Epithelial cell of esophagus (primary cell): ENCODE results near the gene RAD51B.

Source experiments
- DNase-seq: peaks from one replicate; pipeline ENCODE4 v3.0.0; 2010; ENCODE audit warnings: low read depth
- H3K4me3 ChIP-seq: 2 replicates; pipeline ENCODE4 v1.5.1; 2011; ENCODE audit warnings: mild to moderate bottlenecking, low read length, control low read depth
- TF ChIP-seq, protein P1 (sequence below): IDR thresholded peaks from 2 replicates; pipeline ENCODE4 v1.5.1; 2011; ENCODE audit warnings: low read depth, mild to moderate bottlenecking, low read length, control low read depth, inconsistent platforms; ENCODE audit not compliant: insufficient read depth; ENCODE audit errors: missing control alignments

The RAD51B gene

DNA sequence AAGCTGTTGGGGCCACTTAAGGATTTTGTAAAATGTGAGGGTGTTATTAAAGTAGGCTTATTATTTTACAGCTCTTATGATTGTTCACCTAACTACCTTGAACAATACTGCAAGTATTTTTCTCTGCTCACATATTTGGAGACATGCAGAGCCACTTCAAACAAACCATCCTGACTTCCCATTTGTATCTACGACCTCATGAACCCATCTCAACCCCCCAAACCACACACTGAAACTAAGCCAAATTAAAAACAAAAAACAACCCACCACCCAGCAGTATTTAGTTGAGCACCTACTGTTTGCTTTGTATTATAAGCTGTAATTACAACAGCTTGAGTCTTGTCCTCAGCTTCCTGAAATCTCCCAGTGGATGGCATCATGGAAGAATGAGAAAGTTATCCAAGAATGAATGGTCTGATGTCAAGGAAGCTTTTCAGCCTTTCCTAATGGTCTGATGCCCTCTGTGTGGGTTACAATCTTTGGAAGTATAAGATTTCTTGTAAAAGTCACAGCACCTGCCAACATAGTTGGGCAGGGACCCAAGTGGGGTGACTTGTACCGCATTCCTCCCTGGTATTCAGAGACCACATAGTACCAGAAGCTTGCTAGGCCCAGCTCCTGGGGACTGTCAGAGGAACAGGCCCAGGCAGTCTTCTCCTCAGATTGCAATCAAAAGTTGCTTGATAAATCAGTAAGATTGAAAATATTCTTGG lies 556.6 kb downstream of the RAD51B start:
- DNase-seq: no peak
- H3K4me3 ChIP-seq: no peak overlapping the region
- TF ChIP-seq, protein P1, sequence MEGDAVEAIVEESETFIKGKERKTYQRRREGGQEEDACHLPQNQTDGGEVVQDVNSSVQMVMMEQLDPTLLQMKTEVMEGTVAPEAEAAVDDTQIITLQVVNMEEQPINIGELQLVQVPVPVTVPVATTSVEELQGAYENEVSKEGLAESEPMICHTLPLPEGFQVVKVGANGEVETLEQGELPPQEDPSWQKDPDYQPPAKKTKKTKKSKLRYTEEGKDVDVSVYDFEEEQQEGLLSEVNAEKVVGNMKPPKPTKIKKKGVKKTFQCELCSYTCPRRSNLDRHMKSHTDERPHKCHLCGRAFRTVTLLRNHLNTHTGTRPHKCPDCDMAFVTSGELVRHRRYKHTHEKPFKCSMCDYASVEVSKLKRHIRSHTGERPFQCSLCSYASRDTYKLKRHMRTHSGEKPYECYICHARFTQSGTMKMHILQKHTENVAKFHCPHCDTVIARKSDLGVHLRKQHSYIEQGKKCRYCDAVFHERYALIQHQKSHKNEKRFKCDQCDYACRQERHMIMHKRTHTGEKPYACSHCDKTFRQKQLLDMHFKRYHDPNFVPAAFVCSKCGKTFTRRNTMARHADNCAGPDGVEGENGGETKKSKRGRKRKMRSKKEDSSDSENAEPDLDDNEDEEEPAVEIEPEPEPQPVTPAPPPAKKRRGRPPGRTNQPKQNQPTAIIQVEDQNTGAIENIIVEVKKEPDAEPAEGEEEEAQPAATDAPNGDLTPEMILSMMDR: no peak

- no peak overlapping the region for H3K4me3 ChIP-seq
- no peak for DNase-seq
Observed at GRCh38 chr14:68377006-68377405, 557.4 kb downstream of the RAD51B start.

GRCh38 chr14:68377459-68377858 lies 557.9 kb downstream of the RAD51B start:
- DNase-seq: no peak

More at GRCh38 chr14:68377006-68377405, 557.4 kb downstream of the RAD51B start:
- TF ChIP-seq, protein P1: no peak

DNA sequence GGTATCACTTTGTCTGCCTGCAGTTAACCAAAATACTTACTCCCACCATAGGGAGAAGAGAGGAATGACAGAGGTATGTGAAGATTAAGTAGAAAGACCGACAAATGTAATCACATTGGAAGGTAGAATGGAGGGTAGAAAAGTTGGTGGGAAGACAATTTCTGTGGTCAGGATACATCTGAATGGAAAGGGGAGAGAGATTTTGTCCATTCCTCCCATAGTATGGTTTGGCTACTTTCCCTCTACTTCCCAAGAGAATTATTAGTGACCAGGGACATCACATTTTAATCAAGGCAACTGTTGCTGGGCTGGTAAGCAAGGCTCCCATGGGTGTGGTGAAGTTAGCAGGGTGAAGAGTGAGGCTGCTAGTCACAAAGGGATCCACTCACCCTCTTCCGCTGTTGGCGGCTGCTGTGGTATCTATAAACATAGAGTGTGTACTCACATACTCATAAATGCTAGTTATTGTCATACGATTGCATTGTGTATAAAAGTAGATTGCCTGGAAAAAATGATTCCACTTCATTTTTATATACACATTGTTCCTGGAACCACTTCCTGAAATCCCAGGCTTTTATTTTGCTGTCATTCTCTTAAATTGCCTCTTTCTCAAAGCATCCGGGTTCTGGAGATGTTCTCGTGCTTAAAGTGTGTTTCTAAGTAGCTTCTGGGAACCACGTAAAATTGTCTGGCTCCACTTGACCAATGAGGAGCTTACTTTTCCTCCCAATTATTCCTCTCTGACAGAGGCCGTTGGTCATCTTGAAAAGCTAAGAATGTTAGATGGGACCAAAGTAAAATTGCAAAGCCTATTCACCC lies 560.1 kb downstream of the RAD51B start:
- TF ChIP-seq, protein P1: no peak
- DNase-seq: no peak
- H3K4me3 ChIP-seq: no peak overlapping the region

More at GRCh38 chr14:68377459-68377858, 557.9 kb downstream of the RAD51B start:
- H3K4me3 ChIP-seq: no peak overlapping the region
- TF ChIP-seq, protein P1: no peak

- no peak for DNase-seq
- TF ChIP-seq, protein P1: no peak
- no peak overlapping the region for H3K4me3 ChIP-seq
Observed at GRCh38 chr14:68380329-68380741, 560.8 kb downstream of the RAD51B start.

DNA sequence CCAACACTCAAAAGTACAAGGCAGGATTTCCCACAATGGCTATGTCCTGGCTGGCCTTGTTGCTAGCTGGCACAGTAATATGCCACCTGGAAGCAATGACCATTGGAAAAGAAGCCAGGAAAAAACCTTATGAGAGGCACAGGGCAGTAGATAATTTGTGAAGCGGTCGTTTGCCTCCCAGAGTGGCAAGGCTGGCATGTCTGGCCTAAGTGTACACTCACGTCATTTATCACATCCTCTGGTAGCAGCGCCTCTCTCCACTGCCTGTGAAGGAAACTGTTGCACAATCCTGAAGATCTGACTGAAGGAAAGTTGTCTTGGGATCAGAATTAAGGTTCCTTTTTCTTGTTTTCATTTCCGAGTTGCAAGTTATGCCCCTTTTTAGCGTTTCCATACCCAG lies 564.8 kb downstream of the RAD51B start:
- no peak overlapping the region for H3K4me3 ChIP-seq
- DNase-seq: peak; percentile 28
- TF ChIP-seq, protein P1: no peak
